Measurements from ENCODE around the gene BRICD5. TPM values are rescaled to one million over a fixed set of nuclear protein-coding genes. Genes with fewer than 3 reads are reported as not detected.
"Not testable (repeated sequence)": the region's sequence is repeated elsewhere in the genome, so short reads cannot be mapped to it uniquely, and the experiment has no call there.

Gene BRICD5
- polyA plus RNA-seq, 1 donor from 2014 or later = 0.35 TPM

GRCh38 chr16:2204416-2205103 is 6.1 kb downstream of the BRICD5 start:
- Mint-ChIP-seq H3K9me3 (no peaks in the 10 kb centered on the region), H3K27me3 (peaks cover 3% of the 10 kb centered on the region), H3K27ac (peak overlapping the region; percentile 27 to 95 (median 49)), H3K4me3 (peak overlapping the region; percentile 67 to 95 (median 78)), H3K4me1 (peaks cover 6 to 15% (median 9%) of the 10 kb centered on the region in 3 donors), H3K36me3 (peaks cover 4% of the 10 kb centered on the region)

GRCh38 chr16:2203119-2203688 is 7.5 kb downstream of the BRICD5 start:
- not testable (repeated sequence) for H3K27me3 Mint-ChIP-seq, H3K36me3 Mint-ChIP-seq, H3K9me3 Mint-ChIP-seq
- Mint-ChIP-seq H3K27ac (peak overlapping the region in 2 of 3 donors; percentile 82 to 95), H3K4me1 (peaks cover 6 to 15% (median 9%) of the 10 kb centered on the region in 3 donors), H3K4me3 (peak overlapping the region in 3 of 4 donors; percentile 28 to 89 (median 72))

GRCh38 chr16:2200313-2200712 is 10.3 kb downstream of the BRICD5 start:
- Mint-ChIP-seq H3K36me3 (peaks cover 4% of the 10 kb centered on the region), H3K27ac (peak overlapping the region in 1 of 3 donors; percentile 39), H3K9me3 (no peaks in the 10 kb centered on the region), H3K4me3 (no peak overlapping the region), H3K4me1 (peaks cover 0 to 5% (median 4%) of the 10 kb centered on the region in 3 donors), H3K27me3 (peaks cover 17% of the 10 kb centered on the region)

GRCh38 chr16:2199621-2200139 is 11.0 kb downstream of the BRICD5 start:
- Mint-ChIP-seq H3K27ac (no peak overlapping the region), H3K36me3 (peaks cover 4% of the 10 kb centered on the region), H3K9me3 (no peaks in the 10 kb centered on the region), H3K4me1 (peaks cover 0 to 7% (median 7%) of the 10 kb centered on the region in 3 donors), H3K4me3 (no peak overlapping the region), H3K27me3 (peaks cover 24% of the 10 kb centered on the region)

- Mint-ChIP-seq H3K4me1 (peaks cover 0 to 4% (median 3%) of the 10 kb centered on the region in 3 donors), H3K4me3 (no peak overlapping the region)
Observed at GRCh38 chr16:2199095-2199494, 11.6 kb downstream of the BRICD5 start.

GRCh38 chr16:2198283-2198682 is 12.4 kb downstream of the BRICD5 start:
- no peak overlapping the region for H3K27ac Mint-ChIP-seq
- H3K27me3 Mint-ChIP-seq = peaks cover 29% of the 10 kb centered on the region
- H3K4me1 Mint-ChIP-seq = peaks cover 0 to 4% (median 3%) of the 10 kb centered on the region in 3 donors
- peaks cover 4% of the 10 kb centered on the region for H3K36me3 Mint-ChIP-seq
- peak overlapping the region in 1 of 4 donors; percentile 83 for H3K4me3 Mint-ChIP-seq
- H3K9me3 Mint-ChIP-seq = no peaks in the 10 kb centered on the region

More at GRCh38 chr16:2199095-2199494, 11.6 kb downstream of the BRICD5 start:
- Mint-ChIP-seq H3K9me3 (no peaks in the 10 kb centered on the region), H3K36me3 (peaks cover 4% of the 10 kb centered on the region), H3K27ac (no peak overlapping the region), H3K27me3 (peaks cover 27% of the 10 kb centered on the region)

GRCh38 chr16:2197765-2198164 is 12.9 kb downstream of the BRICD5 start:
- H3K27ac Mint-ChIP-seq = no peak overlapping the region
- peak overlapping the region in 2 of 4 donors; percentile 55 to 83 for H3K4me3 Mint-ChIP-seq
- peaks cover 0 to 4% (median 3%) of the 10 kb centered on the region in 3 donors for H3K4me1 Mint-ChIP-seq
- no peaks in the 10 kb centered on the region for H3K9me3 Mint-ChIP-seq
- peaks cover 29% of the 10 kb centered on the region for H3K27me3 Mint-ChIP-seq
- H3K36me3 Mint-ChIP-seq = peaks cover 4% of the 10 kb centered on the region

GRCh38 chr16:2196981-2197511 is 13.6 kb downstream of the BRICD5 start:
- Mint-ChIP-seq H3K36me3 (peaks cover 4% of the 10 kb centered on the region), H3K27me3 (peaks cover 32% of the 10 kb centered on the region), H3K4me1 (peaks cover 0 to 3% (median 3%) of the 10 kb centered on the region in 3 donors), H3K4me3 (peak overlapping the region in 2 of 4 donors; percentile 34 to 70), H3K9me3 (no peaks in the 10 kb centered on the region), H3K27ac (no peak overlapping the region)

- Mint-ChIP-seq H3K4me1 (peaks cover 0 to 3% (median 3%) of the 10 kb centered on the region in 3 donors), H3K27ac (no peak within 1 kb of the TSS), H3K36me3 (peaks cover 1% of the 10 kb centered on the region), H3K4me3 (peak within 1 kb of the TSS in 3 of 4 donors; percentile 41 to 79 (median 70)), H3K9me3 (no peaks in the 10 kb centered on the region), H3K27me3 (peaks cover 32% of the 10 kb centered on the region)
Observed at GRCh38 chr16:2196162-2196980, 14.3 kb downstream of the BRICD5 start, which contains the start of gene CASKIN1. CASKIN1 (minus strand) TSS chr16:2196605; CDS start chr16:2196432, 173 bp downstream.

- Mint-ChIP-seq H3K4me3 (peak overlapping the region; percentile 30 to 79 (median 42)), H3K4me1 (peaks cover 0 to 3% (median 3%) of the 10 kb centered on the region in 3 donors), H3K27me3 (peaks cover 33% of the 10 kb centered on the region), H3K36me3 (peaks cover 1% of the 10 kb centered on the region), H3K9me3 (no peaks in the 10 kb centered on the region), H3K27ac (peak overlapping the region in 1 of 3 donors; percentile 30)
Observed at GRCh38 chr16:2195322-2196161, 15.1 kb downstream of the BRICD5 start.

GRCh38 chr16:2194852-2195321 is 15.8 kb downstream of the BRICD5 start:
- Mint-ChIP-seq H3K4me1 (peaks cover 0 to 3% (median 3%) of the 10 kb centered on the region in 3 donors), H3K27ac (peak overlapping the region in 1 of 3 donors; percentile 30), H3K36me3 (peaks cover 1% of the 10 kb centered on the region), H3K4me3 (peak overlapping the region; percentile 30 to 89 (median 51)), H3K27me3 (peaks cover 31% of the 10 kb centered on the region), H3K9me3 (no peaks in the 10 kb centered on the region)

GRCh38 chr16:2194166-2194834 is 16.4 kb downstream of the BRICD5 start:
- H3K27ac Mint-ChIP-seq = peak overlapping the region in 1 of 3 donors; percentile 30
- peaks cover 31% of the 10 kb centered on the region for H3K27me3 Mint-ChIP-seq
- H3K4me1 Mint-ChIP-seq = peaks cover 0 to 3% (median 3%) of the 10 kb centered on the region in 3 donors
- no peaks in the 10 kb centered on the region for H3K9me3 Mint-ChIP-seq
- peaks cover 1% of the 10 kb centered on the region for H3K36me3 Mint-ChIP-seq
- H3K4me3 Mint-ChIP-seq = peak overlapping the region in 2 of 4 donors; percentile 30 to 89

GRCh38 chr16:2191446-2191706 is 19.3 kb downstream of the BRICD5 start:
- H3K4me1 Mint-ChIP-seq = peaks cover 0 to 3% (median 3%) of the 10 kb centered on the region in 3 donors
- H3K36me3 Mint-ChIP-seq = peaks cover 1% of the 10 kb centered on the region
- no peak overlapping the region for H3K27ac Mint-ChIP-seq
- H3K9me3 Mint-ChIP-seq = no peaks in the 10 kb centered on the region
- no peak overlapping the region for H3K4me3 Mint-ChIP-seq
- H3K27me3 Mint-ChIP-seq = peaks cover 18% of the 10 kb centered on the region

All from IgD-negative memory B cell (primary cell).